ENCODE results near the gene CCDC27. TPM values are rescaled to one million over a fixed set of nuclear protein-coding genes. Genes with fewer than 3 reads are reported as not detected.

Gene CCDC27
- total and polyA plus RNA-seq, 4 experiments from 2014 or later, result not detected

GRCh38 chr1:3774946-3775489, 22.8 kb downstream of the CCDC27 start:
- no peak overlapping the region for H3K4me3 ChIP-seq (ENCODE audit: low read length in 2 of 2)
- intact Hi-C loops (cut with micrococcal nuclease), result no loop called here
- ChIA-PET CTCF (ENCODE audit: partially characterized antibody) (interaction anchor here (1.5 kb wide), 1 partner anchor 28 kb away, joined by 4 read pairs; no protein-coding TSS in a partner anchor), POLR2A (ENCODE audit: partially characterized antibody) (interaction anchor here (1.1 to 1.9 kb wide), 3 partner anchors 18 to 125 kb away, joined by 3 to 7 read pairs (median 6); partner anchors contain the start of gene C1orf174)
- peaks cover 28% of the 10 kb centered on the region for H3K4me1 ChIP-seq (ENCODE audit: insufficient read depth, low read length)
- H3K27me3 ChIP-seq (ENCODE audit: insufficient read depth, low read length), result no peaks in the 10 kb centered on the region
- H3K4me3 Mint-ChIP-seq, result peak overlapping the region in 1 of 8 donors; percentile 4
- H3K27ac ChIP-seq (ENCODE audit: low read depth, low read length), result no peak overlapping the region
- no peak for DNase-seq
- no peaks in the 10 kb centered on the region for H3K9me3 Mint-ChIP-seq
- H3K4me1 Mint-ChIP-seq, result peaks cover 4 to 28% (median 11%) of the 10 kb centered on the region in 4 donors
- H3K36me3 ChIP-seq (ENCODE audit: insufficient read depth, low read length), result peaks cover 8% of the 10 kb centered on the region
- H3K27ac Mint-ChIP-seq, result no peak overlapping the region
- no peaks in the 10 kb centered on the region for H3K27me3 Mint-ChIP-seq
- peaks cover 5 to 9% of the 10 kb centered on the region in 2 donors for H3K36me3 Mint-ChIP-seq
- no peaks in the 10 kb centered on the region for H3K9me3 ChIP-seq (ENCODE audit: control insufficient read depth in 1 of 2, low read length in 2 of 2)

GRCh38 chr1:3775490-3776230, 23.4 kb downstream of the CCDC27 start:
- no peaks in the 10 kb centered on the region for H3K27me3 Mint-ChIP-seq
- ChIA-PET CTCF (ENCODE audit: partially characterized antibody) (interaction anchor here (0.7 to 1.5 kb wide), 6 partner anchors 10 to 29 kb away, joined by 3 to 4 read pairs (median 3); no protein-coding TSS in a partner anchor), POLR2A (ENCODE audit: partially characterized antibody) (interaction anchor here (1.1 to 1.9 kb wide), 2 partner anchors 29 to 125 kb away, joined by 3 to 7 read pairs; partner anchors contain the start of gene C1orf174)
- peak; percentile 50 to 60 (median 55) for DNase-seq
- no peaks in the 10 kb centered on the region for H3K9me3 Mint-ChIP-seq
- H3K9me3 ChIP-seq (ENCODE audit: control insufficient read depth in 1 of 2, low read length in 2 of 2), result no peaks in the 10 kb centered on the region
- intact Hi-C loops (cut with micrococcal nuclease), result no loop called here
- H3K36me3 Mint-ChIP-seq, result peaks cover 12 to 16% of the 10 kb centered on the region in 2 donors
- peak overlapping the region in 1 of 8 donors; percentile 62 for H3K4me3 Mint-ChIP-seq
- H3K36me3 ChIP-seq (ENCODE audit: insufficient read depth, low read length), result peaks cover 14% of the 10 kb centered on the region
- no peak overlapping the region for H3K27ac ChIP-seq (ENCODE audit: low read depth, low read length)
- H3K27ac Mint-ChIP-seq, result peak overlapping the region in 4 of 7 donors; percentile 22 to 69 (median 38)
- peaks cover 4 to 28% (median 10%) of the 10 kb centered on the region in 4 donors for H3K4me1 Mint-ChIP-seq
- no peak overlapping the region for H3K4me3 ChIP-seq (ENCODE audit: low read length in 2 of 2)
- no peaks in the 10 kb centered on the region for H3K27me3 ChIP-seq (ENCODE audit: insufficient read depth, low read length)
- H3K4me1 ChIP-seq (ENCODE audit: insufficient read depth, low read length), result peaks cover 28% of the 10 kb centered on the region

- Mint-ChIP-seq H3K36me3 (peaks cover 18 to 22% of the 10 kb centered on the region in 2 donors), H3K27me3 (no peaks in the 10 kb centered on the region), H3K4me3 (no peak overlapping the region), H3K9me3 (no peaks in the 10 kb centered on the region), H3K4me1 (peaks cover 3 to 25% (median 10%) of the 10 kb centered on the region in 4 donors), H3K27ac (peak overlapping the region in 1 of 7 donors; percentile 69)
- Histone ChIP-seq H3K36me3 (ENCODE audit: insufficient read depth, low read length) (peaks cover 21% of the 10 kb centered on the region), H3K4me1 (ENCODE audit: insufficient read depth, low read length) (peaks cover 24% of the 10 kb centered on the region), H3K9me3 (ENCODE audit: control insufficient read depth in 1 of 2, low read length in 2 of 2) (no peaks in the 10 kb centered on the region), H3K27ac (ENCODE audit: low read depth, low read length) (no peak overlapping the region), H3K4me3 (ENCODE audit: low read length in 2 of 2) (no peak overlapping the region), H3K27me3 (ENCODE audit: insufficient read depth, low read length) (no peaks in the 10 kb centered on the region)
- intact Hi-C loops (cut with micrococcal nuclease), result no loop called here
- ChIA-PET CTCF (ENCODE audit: partially characterized antibody) (interaction anchor here (0.7 to 1.5 kb wide), 6 partner anchors 9 to 28 kb away, joined by 3 to 4 read pairs (median 3); no protein-coding TSS in a partner anchor), POLR2A (ENCODE audit: partially characterized antibody) (interaction anchor here (1.1 to 1.9 kb wide), 2 partner anchors 30 to 124 kb away, joined by 3 to 7 read pairs; partner anchors contain the start of gene C1orf174)
- DNase-seq, result no peak
Measured at GRCh38 chr1:3776231-3776961, 24.1 kb downstream of the CCDC27 start.

GRCh38 chr1:3777078-3777547, 24.9 kb downstream of the CCDC27 start:
- H3K9me3 ChIP-seq (ENCODE audit: control insufficient read depth in 1 of 2, low read length in 2 of 2), result no peaks in the 10 kb centered on the region
- peaks cover 28% of the 10 kb centered on the region for H3K36me3 ChIP-seq (ENCODE audit: insufficient read depth, low read length)
- Mint-ChIP-seq H3K4me3 (no peak overlapping the region), H3K9me3 (no peaks in the 10 kb centered on the region), H3K4me1 (peaks cover 3 to 19% (median 5%) of the 10 kb centered on the region in 4 donors), H3K36me3 (peaks cover 19 to 28% of the 10 kb centered on the region in 2 donors), H3K27me3 (no peaks in the 10 kb centered on the region), H3K27ac (no peak overlapping the region)
- intact Hi-C loops (cut with micrococcal nuclease), result no loop called here
- ChIA-PET POLR2A (ENCODE audit: partially characterized antibody) (no interaction called here), CTCF (ENCODE audit: partially characterized antibody) (no interaction called here)
- H3K4me3 ChIP-seq (ENCODE audit: low read length in 2 of 2), result no peak overlapping the region
- H3K27me3 ChIP-seq (ENCODE audit: insufficient read depth, low read length), result no peaks in the 10 kb centered on the region
- H3K4me1 ChIP-seq (ENCODE audit: insufficient read depth, low read length), result peaks cover 19% of the 10 kb centered on the region
- no peak for DNase-seq
- no peak overlapping the region for H3K27ac ChIP-seq (ENCODE audit: low read depth, low read length)

DNA sequence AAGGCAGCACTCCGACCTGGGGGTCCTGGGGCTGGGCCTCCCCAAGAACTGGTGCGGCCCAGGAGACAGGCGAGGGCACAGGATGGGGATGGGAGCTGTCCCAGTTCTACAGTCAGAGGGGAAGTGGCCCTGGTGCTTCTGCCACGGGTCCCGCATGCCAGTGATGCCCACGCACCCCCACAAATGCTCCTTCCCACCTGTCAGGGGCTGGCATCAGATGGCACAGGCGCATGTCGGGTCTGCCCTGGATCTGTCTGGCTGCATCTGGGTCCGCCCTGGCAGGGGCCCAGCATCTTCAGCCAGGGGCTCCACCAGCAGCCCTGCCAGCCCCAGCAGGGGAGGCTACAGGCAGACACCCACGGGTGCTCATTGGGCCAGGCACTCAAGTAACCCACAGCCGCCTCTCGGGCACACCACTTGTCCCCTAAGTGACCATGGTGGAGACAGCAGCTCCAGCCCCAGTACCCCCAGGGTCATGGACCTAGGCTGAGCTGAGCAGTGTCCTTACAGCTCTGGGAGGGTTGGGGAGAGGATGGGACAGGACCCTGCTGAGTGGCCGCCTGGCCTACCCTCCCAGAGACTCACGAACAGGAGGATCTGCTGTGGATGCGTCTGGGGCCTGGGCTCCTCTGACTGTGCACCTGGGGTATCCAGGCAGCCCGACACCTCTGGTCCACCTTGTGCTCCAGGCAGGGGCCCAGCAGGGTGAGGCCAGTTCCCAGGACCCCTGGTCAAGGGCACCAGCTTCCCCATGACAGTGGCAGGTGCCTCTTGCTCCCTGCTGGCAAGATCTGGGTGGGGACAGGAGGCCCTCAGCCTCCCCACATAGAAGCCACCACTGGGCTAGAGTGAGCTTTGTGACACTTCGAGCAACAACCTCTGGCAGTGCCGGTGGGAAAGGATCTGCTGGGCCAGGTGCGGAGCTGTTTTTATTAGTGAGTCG, 25.7 kb downstream of the CCDC27 start:
- Histone ChIP-seq H3K9me3 (ENCODE audit: control insufficient read depth in 1 of 2, low read length in 2 of 2) (no peaks in the 10 kb centered on the region), H3K4me3 (ENCODE audit: low read length in 2 of 2) (no peak overlapping the region), H3K4me1 (ENCODE audit: insufficient read depth, low read length) (peaks cover 17% of the 10 kb centered on the region), H3K36me3 (ENCODE audit: insufficient read depth, low read length) (peaks cover 35% of the 10 kb centered on the region), H3K27ac (ENCODE audit: low read depth, low read length) (no peak overlapping the region), H3K27me3 (ENCODE audit: insufficient read depth, low read length) (no peaks in the 10 kb centered on the region)
- Mint-ChIP-seq H3K4me1 (peaks cover 3 to 19% (median 5%) of the 10 kb centered on the region in 4 donors), H3K36me3 (peaks cover 19 to 35% of the 10 kb centered on the region in 2 donors), H3K27ac (no peak overlapping the region), H3K4me3 (no peak overlapping the region), H3K27me3 (no peaks in the 10 kb centered on the region), H3K9me3 (no peaks in the 10 kb centered on the region)
- DNase-seq, result no peak
- ChIA-PET CTCF (ENCODE audit: partially characterized antibody) (no interaction called here), POLR2A (ENCODE audit: partially characterized antibody) (no interaction called here)
- intact Hi-C loops (cut with micrococcal nuclease), result no loop called here

- Histone ChIP-seq H3K9me3 (ENCODE audit: control insufficient read depth in 1 of 2, low read length in 2 of 2) (no peaks in the 10 kb centered on the region), H3K27me3 (ENCODE audit: insufficient read depth, low read length) (no peaks in the 10 kb centered on the region), H3K36me3 (ENCODE audit: insufficient read depth, low read length) (peaks cover 41% of the 10 kb centered on the region), H3K4me3 (ENCODE audit: low read length in 2 of 2) (no peak overlapping the region), H3K27ac (ENCODE audit: low read depth, low read length) (no peak overlapping the region), H3K4me1 (ENCODE audit: insufficient read depth, low read length) (peaks cover 12% of the 10 kb centered on the region)
- intact Hi-C loops (cut with micrococcal nuclease), result no loop called here
- H3K4me3 Mint-ChIP-seq, result no peak overlapping the region
- CTCF ChIA-PET (ENCODE audit: partially characterized antibody), result no interaction called here
- H3K27me3 Mint-ChIP-seq, result no peaks in the 10 kb centered on the region
- POLR2A ChIA-PET (ENCODE audit: partially characterized antibody), result no interaction called here
- no peak overlapping the region for H3K27ac Mint-ChIP-seq
- no peak for DNase-seq
- peaks cover 3 to 14% (median 5%) of the 10 kb centered on the region in 4 donors for H3K4me1 Mint-ChIP-seq
- H3K9me3 Mint-ChIP-seq, result no peaks in the 10 kb centered on the region
- peaks cover 19 to 40% of the 10 kb centered on the region in 2 donors for H3K36me3 Mint-ChIP-seq
Measured at GRCh38 chr1:3778590-3779264, 26.5 kb downstream of the CCDC27 start.

Data from CD4-positive, alpha-beta memory T cell (primary cell).